Measurements from ENCODE around the gene AGBL1.

DNA sequence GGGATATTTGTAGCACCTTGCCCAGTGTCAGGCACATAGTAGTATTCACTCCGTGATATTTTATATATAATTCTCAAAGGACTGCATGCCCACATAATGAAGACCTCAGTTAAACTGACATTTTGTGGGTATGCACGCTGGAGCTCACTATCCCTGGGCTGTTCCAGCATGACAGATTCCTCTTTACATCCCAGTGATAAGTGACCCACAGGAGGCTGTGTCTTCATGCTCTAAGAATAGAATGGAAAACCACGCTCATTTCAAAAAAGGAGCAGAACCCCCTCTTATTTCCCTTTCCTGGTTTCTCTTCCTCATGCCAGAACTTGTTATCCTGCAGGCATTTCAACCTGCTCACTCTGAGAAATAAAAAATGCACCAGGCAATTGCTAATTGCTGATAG is 717.5 kb downstream of the AGBL1 start:
- TF ChIP-seq, protein P1, sequence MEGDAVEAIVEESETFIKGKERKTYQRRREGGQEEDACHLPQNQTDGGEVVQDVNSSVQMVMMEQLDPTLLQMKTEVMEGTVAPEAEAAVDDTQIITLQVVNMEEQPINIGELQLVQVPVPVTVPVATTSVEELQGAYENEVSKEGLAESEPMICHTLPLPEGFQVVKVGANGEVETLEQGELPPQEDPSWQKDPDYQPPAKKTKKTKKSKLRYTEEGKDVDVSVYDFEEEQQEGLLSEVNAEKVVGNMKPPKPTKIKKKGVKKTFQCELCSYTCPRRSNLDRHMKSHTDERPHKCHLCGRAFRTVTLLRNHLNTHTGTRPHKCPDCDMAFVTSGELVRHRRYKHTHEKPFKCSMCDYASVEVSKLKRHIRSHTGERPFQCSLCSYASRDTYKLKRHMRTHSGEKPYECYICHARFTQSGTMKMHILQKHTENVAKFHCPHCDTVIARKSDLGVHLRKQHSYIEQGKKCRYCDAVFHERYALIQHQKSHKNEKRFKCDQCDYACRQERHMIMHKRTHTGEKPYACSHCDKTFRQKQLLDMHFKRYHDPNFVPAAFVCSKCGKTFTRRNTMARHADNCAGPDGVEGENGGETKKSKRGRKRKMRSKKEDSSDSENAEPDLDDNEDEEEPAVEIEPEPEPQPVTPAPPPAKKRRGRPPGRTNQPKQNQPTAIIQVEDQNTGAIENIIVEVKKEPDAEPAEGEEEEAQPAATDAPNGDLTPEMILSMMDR (IDR thresholded peaks at IDR 0.05; ENCODE audit: low read depth, low read length, missing input control): no peak
- TF ChIP-seq RAD21 (IDR thresholded peaks at IDR 0.05) (no peak), YY1 (IDR thresholded peaks at IDR 0.05) (no peak), SP1 (IDR thresholded peaks at IDR 0.05) (no peak)
- TF ChIP-seq, protein P2, sequence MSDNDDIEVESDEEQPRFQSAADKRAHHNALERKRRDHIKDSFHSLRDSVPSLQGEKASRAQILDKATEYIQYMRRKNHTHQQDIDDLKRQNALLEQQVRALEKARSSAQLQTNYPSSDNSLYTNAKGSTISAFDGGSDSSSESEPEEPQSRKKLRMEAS (IDR thresholded peaks at IDR 0.05): no peak
